ENCODE data around the gene TMEM156.

- TF ChIP-seq CTCF (IDR thresholded peaks at IDR 0.05; ENCODE audit: low read depth, low read length) (no peak), EZH2phosphoT487 (IDR thresholded peaks at IDR 0.05; ENCODE audit: low read depth) (no peak)
These were observed 82.0 kb downstream of the TMEM156 start for GRCh38 chr4:38950159-38950558.
